ENCODE data around the gene SMOC2. TPM values are rescaled to one million over a fixed set of nuclear protein-coding genes. Genes with fewer than 3 reads are reported as not detected.
"Not testable (repeated sequence)": the region's sequence is repeated elsewhere in the genome, so short reads cannot be mapped to it uniquely, and the experiment has no call there.

The SMOC2 gene
- total RNA-seq, 6 experiments from 2014 or later, result 0.42 to 3.5 (median 1.2) TPM

DNA sequence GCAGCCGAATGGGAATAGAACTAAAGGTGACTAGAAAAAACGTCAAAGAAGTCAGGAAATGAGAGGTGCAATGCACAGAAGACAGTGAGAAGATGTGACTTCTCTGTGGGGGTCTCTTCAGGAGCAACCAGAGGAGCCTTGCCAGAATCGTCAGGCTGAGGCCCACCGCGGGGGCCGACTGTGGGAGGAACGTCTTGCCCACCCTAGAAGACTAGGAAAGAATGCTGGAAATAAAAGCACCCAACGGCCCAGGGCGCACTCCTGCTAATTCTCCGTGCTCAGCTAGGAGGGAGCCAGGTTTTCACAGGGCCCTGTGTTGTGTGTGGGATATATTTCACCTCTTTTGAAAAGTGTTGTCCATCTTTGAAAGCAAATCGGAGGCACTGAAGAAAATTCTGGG lies 129.2 kb downstream of the SMOC2 start:
- Histone ChIP-seq H3K4me1 (no peaks in the 10 kb centered on the region), H3K9me3 (no peaks in the 10 kb centered on the region), H3K27ac (no peak overlapping the region), H3K4me3 (no peak overlapping the region), H3K36me3 (no peaks in the 10 kb centered on the region), H3K27me3 (no peaks in the 10 kb centered on the region)
- WGBS (ENCODE audit: insufficient coverage, low coverage, low lambda C conversion rate, missing lambda C conversion rate), result 37% methylated on average over 5 of the region's 11 CpGs
- no peak for TF ChIP-seq POLR2A (IDR thresholded peaks at IDR 0.05)
- TF ChIP-seq, protein P1, sequence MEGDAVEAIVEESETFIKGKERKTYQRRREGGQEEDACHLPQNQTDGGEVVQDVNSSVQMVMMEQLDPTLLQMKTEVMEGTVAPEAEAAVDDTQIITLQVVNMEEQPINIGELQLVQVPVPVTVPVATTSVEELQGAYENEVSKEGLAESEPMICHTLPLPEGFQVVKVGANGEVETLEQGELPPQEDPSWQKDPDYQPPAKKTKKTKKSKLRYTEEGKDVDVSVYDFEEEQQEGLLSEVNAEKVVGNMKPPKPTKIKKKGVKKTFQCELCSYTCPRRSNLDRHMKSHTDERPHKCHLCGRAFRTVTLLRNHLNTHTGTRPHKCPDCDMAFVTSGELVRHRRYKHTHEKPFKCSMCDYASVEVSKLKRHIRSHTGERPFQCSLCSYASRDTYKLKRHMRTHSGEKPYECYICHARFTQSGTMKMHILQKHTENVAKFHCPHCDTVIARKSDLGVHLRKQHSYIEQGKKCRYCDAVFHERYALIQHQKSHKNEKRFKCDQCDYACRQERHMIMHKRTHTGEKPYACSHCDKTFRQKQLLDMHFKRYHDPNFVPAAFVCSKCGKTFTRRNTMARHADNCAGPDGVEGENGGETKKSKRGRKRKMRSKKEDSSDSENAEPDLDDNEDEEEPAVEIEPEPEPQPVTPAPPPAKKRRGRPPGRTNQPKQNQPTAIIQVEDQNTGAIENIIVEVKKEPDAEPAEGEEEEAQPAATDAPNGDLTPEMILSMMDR (IDR thresholded peaks at IDR 0.05), result no peak
- no peak for ATAC-seq
- DNase-seq, result no peak
- intact Hi-C loops (cut with DNase I), result no loop called here

DNA sequence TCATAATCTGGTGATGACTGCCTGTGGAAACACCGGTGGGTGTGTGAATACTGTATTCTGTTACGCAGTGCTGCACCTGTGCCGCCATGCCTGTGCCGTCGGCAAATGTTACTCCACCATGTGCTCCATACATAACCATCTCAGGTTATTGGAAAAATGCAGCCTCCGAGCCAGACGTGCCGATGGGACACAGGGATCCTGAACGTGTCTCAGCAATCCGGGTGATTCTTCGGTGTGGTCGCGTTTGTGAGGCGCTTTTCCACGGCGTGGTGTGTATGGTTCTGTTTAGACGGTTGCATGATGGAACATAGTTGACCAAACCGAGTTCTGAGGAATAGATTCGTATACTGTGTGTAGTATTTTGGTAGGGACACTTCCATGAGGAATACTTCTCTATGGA lies 130.3 kb downstream of the SMOC2 start:
- ATAC-seq (no peak), DNase-seq (no peak)
- Histone ChIP-seq H3K27me3 (no peaks in the 10 kb centered on the region), H3K36me3 (no peaks in the 10 kb centered on the region), H3K4me1 (no peaks in the 10 kb centered on the region), H3K4me3 (no peak overlapping the region), H3K9me3 (no peaks in the 10 kb centered on the region), H3K27ac (no peak overlapping the region)
- TF ChIP-seq POLR2A (IDR thresholded peaks at IDR 0.05), result no peak
- TF ChIP-seq, protein P1 (IDR thresholded peaks at IDR 0.05), result no peak
- WGBS (ENCODE audit: insufficient coverage, low coverage, low lambda C conversion rate, missing lambda C conversion rate), result 79% methylated on average over 17 of the region's 19 CpGs
- intact Hi-C loops (cut with DNase I), result no loop called here

DNA sequence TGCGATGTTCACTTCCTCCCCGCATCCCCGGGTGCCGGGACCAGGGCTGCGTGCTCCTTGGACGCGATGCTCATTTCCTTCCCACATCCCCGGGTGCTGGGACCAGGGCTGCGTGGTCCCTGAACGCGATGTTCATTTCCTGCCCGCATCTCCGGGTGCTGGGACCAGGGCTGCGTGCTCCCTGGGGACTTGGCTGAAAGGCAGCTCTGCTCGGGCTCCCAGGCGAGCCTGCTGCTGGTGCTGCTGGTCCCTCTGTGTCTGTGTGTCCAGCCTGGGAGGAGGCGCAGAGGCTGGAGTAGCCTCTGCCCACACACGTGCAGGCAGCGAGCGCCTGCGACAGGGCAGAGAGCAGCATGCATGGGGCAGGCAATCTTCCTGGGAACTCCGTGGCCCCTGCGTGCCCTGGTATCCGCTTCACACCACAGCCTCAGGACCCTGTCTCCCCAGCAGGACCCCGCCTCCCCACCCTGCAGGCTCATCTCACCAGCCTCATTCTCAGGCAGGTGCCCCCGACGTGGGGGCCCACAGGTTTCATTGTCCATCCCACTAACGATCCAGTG lies 132.4 kb downstream of the SMOC2 start:
- not testable (repeated sequence) for H3K27ac ChIP-seq

DNA sequence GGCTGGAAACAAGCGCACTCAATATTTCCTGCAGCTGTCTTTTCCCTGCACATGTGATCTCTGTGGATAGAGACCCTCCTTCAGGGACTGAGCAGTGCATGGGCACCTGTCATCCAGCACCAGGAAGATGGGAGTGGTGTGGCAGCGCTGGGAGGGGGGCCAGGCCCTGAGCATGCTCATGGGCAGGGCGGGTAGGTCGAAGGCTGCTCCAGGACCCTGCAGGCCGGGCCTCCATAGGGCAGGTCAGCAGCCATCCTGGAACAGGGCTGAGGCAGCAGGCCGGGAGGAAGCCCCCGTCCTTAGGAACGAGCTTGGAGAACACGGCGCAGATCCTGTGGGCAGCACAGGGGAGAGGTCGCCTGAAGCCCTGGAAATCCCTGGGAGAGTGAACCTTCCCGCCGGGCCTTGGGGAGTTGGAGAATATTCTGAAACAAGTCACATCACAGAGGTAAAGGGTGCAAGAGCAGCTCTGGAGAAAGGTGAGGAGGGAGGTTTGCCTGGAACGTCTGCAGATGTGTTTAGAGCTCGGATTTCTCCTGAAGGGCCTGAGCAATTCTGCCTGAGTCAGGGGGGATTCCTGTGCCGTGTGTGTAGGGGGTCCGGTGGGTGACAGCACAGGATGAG lies 133.2 kb downstream of the SMOC2 start:
- H3K36me3 ChIP-seq, result no peaks in the 10 kb centered on the region
- intact Hi-C loops (cut with DNase I), result no loop called here

More for the DNA sequence above, 132.4 kb downstream of the SMOC2 start:
- WGBS (ENCODE audit: insufficient coverage, low coverage, low lambda C conversion rate, missing lambda C conversion rate), result 80% methylated on average over 11 of the region's 28 CpGs
- intact Hi-C loops (cut with DNase I); H3K27me3 ChIP-seq; DNase-seq; H3K4me1 ChIP-seq; H3K4me3 ChIP-seq; H3K36me3 ChIP-seq; H3K9me3 ChIP-seq: not testable (repeated sequence)
- peak in 1 of 4 donors; percentile 23 for ATAC-seq

DNA sequence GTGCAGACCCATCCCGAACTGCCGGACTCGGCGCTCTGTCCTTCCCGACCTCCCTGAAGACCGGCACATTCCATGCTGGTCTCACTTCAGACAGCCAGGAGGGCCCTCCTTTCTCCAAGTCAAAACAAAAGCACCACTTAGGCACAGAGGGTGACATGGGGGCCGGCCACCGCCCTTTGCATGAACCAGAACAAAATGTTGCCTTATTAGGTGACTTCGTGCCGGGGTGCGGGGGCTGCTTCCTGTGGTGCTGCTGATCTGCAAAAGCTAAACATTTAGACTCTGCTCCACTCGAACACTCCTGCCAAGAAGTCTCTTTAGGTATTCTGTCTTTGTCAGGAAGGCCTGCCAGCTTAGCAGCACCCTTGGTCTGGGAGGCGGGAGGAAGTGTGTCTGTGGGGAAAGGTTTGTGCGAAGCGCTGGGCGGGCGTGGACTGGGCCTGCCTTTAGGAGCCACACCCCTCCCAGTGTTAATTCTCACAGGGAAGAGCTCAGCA lies 133.8 kb downstream of the SMOC2 start:
- 54% methylated on average over 9 of the region's 17 CpGs for WGBS (ENCODE audit: insufficient coverage, low coverage, low lambda C conversion rate, missing lambda C conversion rate)
- H3K9me3 ChIP-seq, result no peaks in the 10 kb centered on the region
- H3K27me3 ChIP-seq, result no peaks in the 10 kb centered on the region
- H3K4me3 ChIP-seq, result no peak overlapping the region
- H3K27ac ChIP-seq, result no peak overlapping the region
- DNase-seq (no peak), ATAC-seq (peak in 2 of 4 donors; percentile 12 to 32)
- H3K36me3 ChIP-seq, result no peaks in the 10 kb centered on the region
- TF ChIP-seq, protein P1 (IDR thresholded peaks at IDR 0.05), result no peak
- no peak for TF ChIP-seq POLR2A (IDR thresholded peaks at IDR 0.05)
- intact Hi-C loops (cut with DNase I), result no loop called here
- no peaks in the 10 kb centered on the region for H3K4me1 ChIP-seq

More for the DNA sequence above, 133.2 kb downstream of the SMOC2 start:
- ATAC-seq (peak in 1 of 4 donors; percentile 42), DNase-seq (no peak)
- H3K27me3 ChIP-seq, result no peaks in the 10 kb centered on the region
- no peaks in the 10 kb centered on the region for H3K9me3 ChIP-seq
- no peak overlapping the region for H3K4me3 ChIP-seq
- H3K27ac ChIP-seq, result no peak overlapping the region
- 90% methylated on average over 2 of the region's 17 CpGs for WGBS (ENCODE audit: insufficient coverage, low coverage, low lambda C conversion rate, missing lambda C conversion rate)
- TF ChIP-seq POLR2A (IDR thresholded peaks at IDR 0.05), result no peak
- TF ChIP-seq, protein P1 (IDR thresholded peaks at IDR 0.05), result no peak
- no peaks in the 10 kb centered on the region for H3K4me1 ChIP-seq
